Stimulated activated CD8-positive, alpha-beta memory T cell treated with anti-CD3 and anti-CD28 coated beads, Interleukin-4, amount 100 ng/mL, for 48 hours (primary cell): Measurements from ENCODE around the gene CDH4.
"Not testable (repeated sequence)": the region's sequence is repeated elsewhere in the genome, so short reads cannot be mapped to it uniquely, and the experiment has no call there.

Experiments used
- DNase-seq: peaks from one replicate; pipeline ENCODE4 v3.0.0-alpha.2; 2020

The CDH4 gene

GRCh38 chr20:61391812-61392520, 139.9 kb downstream of the CDH4 start:
- DNase-seq = no peak

- DNase-seq = no peak
These were observed 142.2 kb downstream of the CDH4 start for GRCh38 chr20:61394088-61394799.

- DNase-seq = no peak
These were observed 144.3 kb downstream of the CDH4 start for GRCh38 chr20:61396262-61396848.

- no peak for DNase-seq
These were observed 145.1 kb downstream of the CDH4 start for GRCh38 chr20:61397146-61397545.

DNA sequence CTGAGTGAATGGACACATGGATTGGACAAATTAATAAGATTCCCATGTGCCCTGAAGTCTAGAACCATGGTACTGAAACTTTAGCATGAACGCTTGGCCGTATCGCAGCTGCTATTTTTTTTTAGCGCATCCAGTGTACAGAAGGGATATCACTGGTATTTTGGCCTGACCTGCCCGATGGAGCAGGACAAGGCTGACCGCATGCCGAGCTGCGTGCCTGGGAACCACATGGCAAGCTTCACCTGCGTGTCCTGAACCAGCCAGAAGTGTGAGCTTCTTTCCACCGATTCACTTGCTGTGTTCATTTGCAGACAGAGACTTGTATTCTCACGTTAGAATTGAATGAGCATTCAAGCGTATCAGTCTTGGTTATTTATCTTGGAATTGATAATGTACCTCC, 145.7 kb downstream of the CDH4 start:
- no peak for DNase-seq

GRCh38 chr20:61399433-61399832, 147.4 kb downstream of the CDH4 start:
- no peak for DNase-seq

DNA sequence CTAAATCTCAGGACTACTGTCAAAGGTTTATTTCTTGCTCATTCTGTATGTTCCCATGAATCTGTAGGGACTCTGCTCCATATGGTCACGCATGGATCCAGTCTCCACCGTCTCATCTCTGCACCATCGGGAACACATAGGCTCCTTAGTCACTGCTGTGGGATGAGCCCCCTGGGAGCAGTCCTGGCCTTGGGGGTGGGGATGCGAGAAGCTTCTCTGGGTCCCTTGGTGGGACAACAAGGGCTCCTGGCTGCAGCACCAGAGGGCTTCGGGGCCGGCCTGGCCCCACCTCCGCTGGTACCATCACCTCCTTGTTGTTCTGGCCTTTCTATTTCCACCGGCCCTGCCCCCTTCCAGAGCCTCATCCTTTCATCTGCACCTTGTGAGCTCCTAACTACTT, 148.4 kb downstream of the CDH4 start:
- DNase-seq = no peak

DNA sequence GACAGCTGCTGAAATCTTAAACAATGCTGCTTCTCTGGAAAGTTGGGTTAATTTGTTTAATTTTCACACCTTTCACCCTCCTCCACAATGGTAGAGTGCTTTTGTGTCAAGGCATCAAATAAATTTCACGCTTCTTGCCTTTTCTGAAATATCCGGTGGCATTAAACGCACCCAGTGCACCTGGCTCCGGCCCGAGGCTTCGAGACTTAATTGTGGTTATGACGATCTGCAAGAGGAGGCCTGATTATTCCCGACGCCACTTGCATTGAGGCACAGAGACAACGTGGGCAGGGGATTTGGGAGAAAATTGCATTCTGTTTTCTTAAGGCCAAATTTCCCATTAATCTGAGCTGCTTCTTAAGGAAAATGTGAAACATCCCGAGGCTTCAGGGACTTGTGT, 152.2 kb downstream of the CDH4 start:
- DNase-seq = no peak

DNA sequence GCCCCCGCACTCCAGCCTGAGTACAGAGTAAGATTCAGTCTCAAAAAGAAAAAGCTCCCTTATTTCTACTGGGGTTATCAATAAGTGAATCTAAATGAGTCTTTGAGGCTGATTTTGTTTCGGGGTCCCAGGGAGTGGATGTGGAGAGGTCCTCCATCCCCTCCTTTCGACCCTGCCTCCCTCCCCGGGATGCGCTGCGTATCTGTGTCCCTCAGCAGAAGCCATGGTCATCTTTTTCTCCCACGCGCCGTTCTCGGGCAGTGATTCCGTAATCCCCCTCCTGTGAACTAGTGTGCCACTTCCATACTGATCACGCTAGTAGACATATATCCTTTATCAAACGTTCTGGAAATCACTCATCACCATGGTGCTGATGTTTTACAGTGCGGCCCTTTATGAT, 152.9 kb downstream of the CDH4 start:
- DNase-seq = no peak

DNA sequence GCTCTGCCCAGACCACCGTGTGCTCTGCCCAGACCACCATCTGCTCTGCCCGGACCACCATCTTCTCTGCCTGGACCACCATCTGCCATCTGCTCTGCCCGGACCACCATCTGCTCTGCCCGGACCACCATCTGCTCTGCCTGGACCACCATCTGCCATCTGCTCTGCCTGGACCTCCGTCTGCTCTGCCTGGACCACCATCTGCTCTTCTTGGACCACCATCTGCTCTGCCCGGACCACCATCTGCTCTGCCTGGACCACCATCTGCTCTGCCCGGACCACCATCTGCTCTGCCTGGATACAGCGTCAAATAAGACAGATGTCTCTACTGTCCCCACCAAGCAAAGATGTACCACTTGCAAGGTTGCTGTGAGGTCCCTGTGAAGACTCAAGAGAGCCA, 154.7 kb downstream of the CDH4 start:
- DNase-seq = not testable (repeated sequence)

DNA sequence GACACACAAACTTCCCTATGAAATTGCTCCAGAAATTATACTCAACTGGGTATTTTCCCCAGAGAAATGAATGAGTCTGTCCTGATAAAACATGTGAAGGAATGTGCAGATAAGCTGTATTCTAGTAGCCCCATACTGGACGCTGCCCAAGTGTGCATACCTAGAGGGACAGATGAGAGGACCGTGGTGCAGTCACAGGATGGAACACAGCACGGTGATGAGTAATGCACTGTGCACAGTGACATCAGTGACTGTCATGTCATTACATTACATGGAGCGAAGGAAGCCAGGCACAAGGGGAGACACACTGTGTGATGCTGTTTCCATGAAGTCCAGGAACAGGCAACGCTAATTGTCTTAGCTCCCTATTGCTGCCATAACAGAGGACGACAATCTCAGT, 155.5 kb downstream of the CDH4 start:
- DNase-seq = no peak

GRCh38 chr20:61408951-61409740, 157.1 kb downstream of the CDH4 start:
- DNase-seq = no peak

DNA sequence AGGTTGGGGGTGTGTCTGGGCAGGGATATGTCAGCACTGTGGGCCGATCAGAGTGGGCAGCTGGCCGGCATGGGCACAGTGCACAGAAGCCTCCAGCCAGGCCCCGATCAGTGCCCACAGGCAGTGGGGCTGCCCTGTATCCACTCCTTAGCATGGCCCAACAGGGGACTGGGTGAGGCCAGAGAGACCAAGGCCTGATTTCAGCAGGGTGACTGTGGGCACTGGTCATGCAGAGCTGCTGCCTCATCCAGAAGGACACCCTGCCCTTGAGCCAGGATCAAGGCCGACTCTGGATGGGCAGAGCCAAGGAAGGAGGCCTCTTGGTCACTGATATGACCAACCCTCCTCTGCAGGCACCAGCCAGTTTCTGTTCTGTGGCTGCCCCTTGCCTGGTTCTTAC, 159.7 kb downstream of the CDH4 start:
- DNase-seq = no peak

GRCh38 chr20:61413752-61414151, 161.7 kb downstream of the CDH4 start:
- DNase-seq = no peak

- no peak for DNase-seq
These were observed 162.5 kb downstream of the CDH4 start for GRCh38 chr20:61414455-61414991.

- no peak for DNase-seq
These were observed 164.5 kb downstream of the CDH4 start for GRCh38 chr20:61416546-61416945.

- no peak for DNase-seq
These were observed 165.3 kb downstream of the CDH4 start for GRCh38 chr20:61417221-61417941.

DNA sequence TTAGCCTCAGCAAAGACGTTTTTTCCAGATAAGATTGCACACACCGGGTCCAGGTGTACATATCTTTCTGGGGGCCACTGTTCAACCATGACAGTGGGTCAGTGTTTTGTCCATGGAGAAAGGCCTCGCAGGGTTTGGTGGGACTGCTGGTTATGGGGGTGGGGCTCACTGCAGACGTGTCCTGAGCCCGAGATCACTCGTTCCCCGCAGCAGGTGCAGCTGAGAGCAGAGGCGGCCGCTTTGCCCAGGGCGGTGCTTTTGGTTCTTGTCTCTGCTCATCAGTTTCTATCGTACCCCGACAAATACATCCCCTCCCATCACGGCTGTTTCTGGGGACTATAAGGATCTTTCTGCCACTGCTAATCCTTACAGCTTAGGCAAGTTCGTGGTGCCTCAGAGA, 166.9 kb downstream of the CDH4 start:
- no peak for DNase-seq

- DNase-seq = no peak
These were observed 167.4 kb downstream of the CDH4 start for GRCh38 chr20:61419501-61419900.

- no peak for DNase-seq
These were observed 168.0 kb downstream of the CDH4 start for GRCh38 chr20:61420056-61420455.

DNA sequence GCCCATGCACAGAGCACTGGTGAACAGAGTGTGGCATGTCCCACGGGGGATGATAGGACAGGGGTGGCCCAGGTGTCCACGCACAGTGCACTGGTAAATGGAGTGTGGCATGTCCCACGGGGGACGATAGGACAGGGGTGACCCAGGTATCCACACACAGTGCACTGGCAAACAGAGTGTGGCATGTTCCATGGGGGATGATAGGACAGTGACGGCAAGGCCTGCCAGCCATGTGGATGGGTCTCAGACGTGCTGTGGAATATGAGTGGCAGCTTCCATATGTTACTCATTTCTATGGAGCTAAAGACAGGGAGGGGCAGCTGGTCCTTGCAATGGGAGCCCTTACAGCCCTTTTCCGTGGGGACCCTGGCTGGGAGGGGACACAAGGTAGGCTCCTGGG, 168.7 kb downstream of the CDH4 start:
- no peak for DNase-seq

DNA sequence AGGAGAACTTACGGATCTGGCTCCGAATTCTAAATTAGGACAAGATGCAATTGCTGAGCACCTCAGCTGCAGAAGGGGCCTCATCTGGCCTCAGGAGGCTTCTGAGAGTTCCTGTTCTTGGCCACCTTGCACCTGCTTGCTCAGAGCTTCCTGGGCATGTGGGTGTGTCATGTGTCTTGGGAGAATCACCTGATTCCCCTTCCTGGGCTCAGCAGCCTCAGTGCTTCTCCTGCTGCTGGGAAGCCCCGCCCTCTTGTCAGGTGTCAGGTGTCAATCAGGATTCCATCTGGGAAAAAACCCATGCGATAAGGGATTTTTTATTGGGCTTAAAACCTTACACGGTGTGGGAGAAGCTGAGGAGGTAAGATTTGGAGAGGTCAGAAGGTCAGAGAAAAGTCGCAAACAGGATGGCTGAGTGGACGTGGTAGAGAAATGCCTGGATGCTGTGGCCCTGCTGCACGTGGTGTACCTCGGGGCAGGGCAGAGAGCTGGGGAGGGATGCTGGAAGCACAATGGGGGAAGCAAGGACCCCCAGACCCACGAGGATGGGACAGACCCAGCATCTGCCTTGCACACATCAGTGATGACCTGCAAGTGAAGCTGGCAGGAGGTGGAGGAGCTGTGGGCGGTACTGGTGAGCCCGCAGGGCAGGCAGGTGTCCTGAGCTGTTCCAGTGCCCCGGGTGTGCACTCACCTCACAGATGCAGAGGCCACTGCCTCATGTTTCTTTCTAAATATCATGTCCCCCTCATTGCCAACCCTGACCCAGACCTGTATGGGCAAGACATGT, 170.8 kb downstream of the CDH4 start:
- DNase-seq = no peak
